Brain microvascular endothelial cell (primary cell): Measurements from ENCODE around the gene KLF12.

Experiments used
- DNase-seq: peaks from one replicate; pipeline ENCODE4 v3.0.0-alpha.2; 2020
- H3K27ac ChIP-seq: fragments of 250-450 bp; sonication (Bioruptor Pico); 2 replicates; pipeline ENCODE4 v1.5.1; 2020; ENCODE audit warnings: mild to moderate bottlenecking, moderate library complexity
- H3K27me3 ChIP-seq: fragments of 250-450 bp; sonication (Bioruptor Pico); replicated peaks from 2 replicates; pipeline ENCODE4 v1.5.1; 2020; ENCODE audit warnings: mild to moderate bottlenecking
- H3K36me3 ChIP-seq: fragments of 250-450 bp; sonication (Bioruptor Pico); replicated peaks from 2 replicates; pipeline ENCODE4 v1.5.1; 2020; ENCODE audit warnings: mild to moderate bottlenecking
- H3K4me3 ChIP-seq: 2 replicates; pipeline ENCODE4 v1.5.1; 2011; ENCODE audit warnings: low read depth, mild to moderate bottlenecking, control low read depth, low read length, moderate library complexity
- CTCF ChIP-seq: IDR thresholded peaks from 2 replicates; pipeline ENCODE4 v1.5.1; 2011; ENCODE audit warnings: low read depth, mild to moderate bottlenecking, moderate library complexity, low read length, control low read depth, inconsistent platforms; ENCODE audit errors: missing control alignments
- in situ Hi-C: cut with HindIII; loops from 2 replicates; pipeline ENCODE4 v1.10.0; 2017; ENCODE audit warnings: low sequenced_read_pairs, low pct_ligation_motif_present

The KLF12 gene

GRCh38 chr13:74158571-74159352, 24.6 kb upstream of the KLF12 start:
- Histone ChIP-seq H3K27me3 (no peaks in the 10 kb centered on the region), H3K4me3 (no peak overlapping the region), H3K27ac (no peak overlapping the region), H3K36me3 (no peaks in the 10 kb centered on the region)
- no peak for DNase-seq
- no peak for TF ChIP-seq CTCF
- in situ Hi-C loops, result no loop called here

- Histone ChIP-seq H3K36me3 (no peaks in the 10 kb centered on the region), H3K27ac (no peak overlapping the region), H3K4me3 (no peak overlapping the region), H3K27me3 (no peaks in the 10 kb centered on the region)
- in situ Hi-C loops, result no loop called here
- DNase-seq, result no peak
- no peak for TF ChIP-seq CTCF
Observed at GRCh38 chr13:74158028-74158427, 23.8 kb upstream of the KLF12 start.

GRCh38 chr13:74154981-74155380, 20.8 kb upstream of the KLF12 start:
- Histone ChIP-seq H3K27ac (no peak overlapping the region), H3K36me3 (no peaks in the 10 kb centered on the region), H3K27me3 (no peaks in the 10 kb centered on the region), H3K4me3 (no peak overlapping the region)
- in situ Hi-C loops, result no loop called here
- no peak for TF ChIP-seq CTCF
- DNase-seq, result no peak

GRCh38 chr13:74153316-74153715, 19.1 kb upstream of the KLF12 start:
- H3K36me3 ChIP-seq, result no peaks in the 10 kb centered on the region
- in situ Hi-C loops, result no loop called here
- TF ChIP-seq CTCF, result no peak
- no peak overlapping the region for H3K27ac ChIP-seq
- H3K27me3 ChIP-seq, result no peaks in the 10 kb centered on the region
- H3K4me3 ChIP-seq, result no peak overlapping the region
- no peak for DNase-seq

- no peak for TF ChIP-seq CTCF
Observed at GRCh38 chr13:74151859-74152258, 17.7 kb upstream of the KLF12 start.

GRCh38 chr13:74148352-74148751, 14.1 kb upstream of the KLF12 start:
- in situ Hi-C loops, result no loop called here
- H3K4me3 ChIP-seq, result no peak overlapping the region
- no peak for DNase-seq
- H3K27ac ChIP-seq, result no peak overlapping the region
- no peaks in the 10 kb centered on the region for H3K27me3 ChIP-seq
- TF ChIP-seq CTCF, result no peak
- H3K36me3 ChIP-seq, result no peaks in the 10 kb centered on the region

More at GRCh38 chr13:74151859-74152258, 17.7 kb upstream of the KLF12 start:
- no peaks in the 10 kb centered on the region for H3K36me3 ChIP-seq
- DNase-seq, result no peak
- no peak overlapping the region for H3K27ac ChIP-seq
- H3K27me3 ChIP-seq, result no peaks in the 10 kb centered on the region
- H3K4me3 ChIP-seq, result no peak overlapping the region
- in situ Hi-C loops, result no loop called here
